Hepatocyte (in vitro differentiated cells): ENCODE data around the gene CCDC183.

Source experiments
- EZH2 ChIP-seq: fragments of 200-600 bp; sonication (generic); IDR thresholded peaks from 2 replicates; pipeline ENCODE4 v1.6.1; 2016; ENCODE audit warnings: antibody characterized with exemption, mild to moderate bottlenecking, borderline replicate concordance
- TF ChIP-seq, protein P1 (sequence below): fragments of 200-600 bp; sonication (generic); IDR thresholded peaks from 2 replicates; pipeline ENCODE4 v1.5.1; 2016; ENCODE audit warnings: antibody characterized with exemption, mild to moderate bottlenecking; ENCODE audit not compliant: poor library complexity

DNA sequence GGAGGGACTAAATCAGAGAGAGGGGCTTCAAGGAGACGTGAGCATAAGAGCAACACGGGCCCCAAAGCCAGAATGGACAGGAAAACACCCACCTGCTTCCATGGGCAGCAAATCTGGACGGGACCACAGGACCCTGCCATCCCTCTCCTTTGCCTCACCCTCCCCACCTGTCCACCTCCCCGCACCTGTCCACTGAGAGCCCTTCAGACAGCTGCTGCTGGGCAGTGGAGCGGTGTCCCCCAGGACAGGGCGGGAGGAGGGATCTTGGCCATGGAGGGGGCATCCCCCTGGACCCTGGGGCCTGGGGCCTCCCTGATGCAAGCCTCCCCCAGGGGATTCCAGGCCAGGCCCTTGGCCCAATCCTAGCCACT, 2.6 kb downstream of the CCDC183 start:
- TF ChIP-seq, protein P1, sequence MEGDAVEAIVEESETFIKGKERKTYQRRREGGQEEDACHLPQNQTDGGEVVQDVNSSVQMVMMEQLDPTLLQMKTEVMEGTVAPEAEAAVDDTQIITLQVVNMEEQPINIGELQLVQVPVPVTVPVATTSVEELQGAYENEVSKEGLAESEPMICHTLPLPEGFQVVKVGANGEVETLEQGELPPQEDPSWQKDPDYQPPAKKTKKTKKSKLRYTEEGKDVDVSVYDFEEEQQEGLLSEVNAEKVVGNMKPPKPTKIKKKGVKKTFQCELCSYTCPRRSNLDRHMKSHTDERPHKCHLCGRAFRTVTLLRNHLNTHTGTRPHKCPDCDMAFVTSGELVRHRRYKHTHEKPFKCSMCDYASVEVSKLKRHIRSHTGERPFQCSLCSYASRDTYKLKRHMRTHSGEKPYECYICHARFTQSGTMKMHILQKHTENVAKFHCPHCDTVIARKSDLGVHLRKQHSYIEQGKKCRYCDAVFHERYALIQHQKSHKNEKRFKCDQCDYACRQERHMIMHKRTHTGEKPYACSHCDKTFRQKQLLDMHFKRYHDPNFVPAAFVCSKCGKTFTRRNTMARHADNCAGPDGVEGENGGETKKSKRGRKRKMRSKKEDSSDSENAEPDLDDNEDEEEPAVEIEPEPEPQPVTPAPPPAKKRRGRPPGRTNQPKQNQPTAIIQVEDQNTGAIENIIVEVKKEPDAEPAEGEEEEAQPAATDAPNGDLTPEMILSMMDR, result no peak
- TF ChIP-seq EZH2, result no peak
